ENCODE measurements around the gene ZFHX3. TPM values are rescaled to one million over a fixed set of nuclear protein-coding genes. Genes with fewer than 3 reads are reported as not detected.

ZFHX3 gene
- total and polyA plus RNA-seq, 2 donors (not counting 1 experiment from before 2014, with no cell fraction given) = 0.54 to 6.6 TPM

GRCh38 chr16:72898216-72898825, 149.6 kb downstream of the ZFHX3 start:
- Mint-ChIP-seq H3K4me3 (no peak overlapping the region), H3K9me3 (ENCODE audit: insufficient read depth) (no peaks in the 10 kb centered on the region), H3K27ac (no peak overlapping the region), H3K4me1 (no peaks in the 10 kb centered on the region), H3K27me3 (no peaks in the 10 kb centered on the region)
- Histone ChIP-seq H3K4me2 (replicated peaks; ENCODE audit: low read depth, low read length, poor library complexity, severe bottlenecking) (no peak overlapping the region), H3K4me3 (ENCODE audit: control extremely low read depth in 1 of 5, extremely low read depth in 1 of 5, insufficient read depth in 1 of 5, low read depth in 2 of 5, low read length in 4 of 5) (no peak overlapping the region), H3K36me3 (replicated peaks in 1 of 2; ENCODE audit: control extremely low read depth in 1 of 2, control insufficient read depth in 1 of 2, extremely low read depth in 1 of 2, insufficient read depth in 2 of 2, low read length in 1 of 2) (no peaks in the 10 kb centered on the region), H3K9me3 (ENCODE audit: control extremely low read depth in 1 of 3, control insufficient read depth in 2 of 3, insufficient read depth in 1 of 3, low read length in 2 of 3) (no peaks in the 10 kb centered on the region), H3K27ac (ENCODE audit: low read length in 2 of 2) (no peak overlapping the region), H3K27me3 (replicated peaks in 1 of 4; ENCODE audit: control extremely low read depth in 1 of 4, control insufficient read depth in 3 of 4, insufficient read depth in 4 of 4, low read length in 3 of 4) (no peaks in the 10 kb centered on the region), H4K20me1 (ENCODE audit: control insufficient read depth, insufficient read depth, low read length, poor library complexity, severe bottlenecking) (no peaks in the 10 kb centered on the region), H3K4me1 (ENCODE audit: control insufficient read depth in 2 of 2, insufficient read depth in 2 of 2, low read length in 2 of 2) (no peaks in the 10 kb centered on the region), H3K79me2 (ENCODE audit: control insufficient read depth, insufficient read depth, low read length) (no peaks in the 10 kb centered on the region), H3K9ac (ENCODE audit: low read length) (no peak overlapping the region), H2AFZ (ENCODE audit: insufficient read depth, low read depth, low read length, poor library complexity, severe bottlenecking) (no peak overlapping the region)
- TF ChIP-seq CTCF (IDR thresholded peaks at IDR 0.05) (no peak), EZH2 (IDR thresholded peaks at IDR 0.05; ENCODE audit: borderline replicate concordance, insufficient read depth, low read depth, low read length, poor library complexity, severe bottlenecking) (no peak)
- ChIA-PET CTCF (interaction anchor here (0.7 kb wide), 1 partner anchor 114 kb away, joined by 3 read pairs; no protein-coding TSS in a partner anchor), POLR2A (no interaction called here)
- intact Hi-C loops (cut with micrococcal nuclease) = no loop called here
- no peak for DNase-seq
- 100% methylated on average over 2 of the region's 8 CpGs for WGBS (ENCODE audit: insufficient coverage)
- ATAC-seq (ENCODE audit: low read depth) = no peak

GRCh38 chr16:72897707-72898106, 150.2 kb downstream of the ZFHX3 start:
- H3K27me3 ChIP-seq (replicated peaks in 1 of 4; ENCODE audit: control extremely low read depth in 1 of 4, control insufficient read depth in 3 of 4, insufficient read depth in 4 of 4, low read length in 3 of 4) = no peaks in the 10 kb centered on the region
- ATAC-seq (ENCODE audit: low read depth) (no peak), DNase-seq (no peak)
- Mint-ChIP-seq H3K9me3 (ENCODE audit: insufficient read depth) (no peaks in the 10 kb centered on the region), H3K4me1 (no peaks in the 10 kb centered on the region), H3K27ac (no peak overlapping the region), H3K27me3 (no peaks in the 10 kb centered on the region), H3K4me3 (no peak overlapping the region)
- H3K36me3 ChIP-seq (replicated peaks in 1 of 2; ENCODE audit: control extremely low read depth in 1 of 2, control insufficient read depth in 1 of 2, extremely low read depth in 1 of 2, insufficient read depth in 2 of 2, low read length in 1 of 2) = no peaks in the 10 kb centered on the region
- CTCF ChIA-PET = no interaction called here
- intact Hi-C loops (cut with micrococcal nuclease) = no loop called here
- no peaks in the 10 kb centered on the region for H3K9me3 ChIP-seq (ENCODE audit: control extremely low read depth in 1 of 3, control insufficient read depth in 2 of 3, insufficient read depth in 1 of 3, low read length in 2 of 3)
- POLR2A ChIA-PET = no interaction called here
- TF ChIP-seq EZH2 (IDR thresholded peaks at IDR 0.05; ENCODE audit: borderline replicate concordance, insufficient read depth, low read depth, low read length, poor library complexity, severe bottlenecking) (no peak), CTCF (IDR thresholded peaks at IDR 0.05) (no peak)
- no peaks in the 10 kb centered on the region for H3K79me2 ChIP-seq (ENCODE audit: control insufficient read depth, insufficient read depth, low read length)
- no peak overlapping the region for H3K9ac ChIP-seq (ENCODE audit: low read length)
- H2AFZ ChIP-seq (ENCODE audit: insufficient read depth, low read depth, low read length, poor library complexity, severe bottlenecking) = no peak overlapping the region
- no peak overlapping the region for H3K4me3 ChIP-seq (ENCODE audit: control extremely low read depth in 1 of 5, extremely low read depth in 1 of 5, insufficient read depth in 1 of 5, low read depth in 2 of 5, low read length in 4 of 5)
- H4K20me1 ChIP-seq (ENCODE audit: control insufficient read depth, insufficient read depth, low read length, poor library complexity, severe bottlenecking) = no peaks in the 10 kb centered on the region
- H3K4me1 ChIP-seq (ENCODE audit: control insufficient read depth in 2 of 2, insufficient read depth in 2 of 2, low read length in 2 of 2) = no peaks in the 10 kb centered on the region
- WGBS (ENCODE audit: insufficient coverage) = 100% methylated on average over 3 of the region's 6 CpGs
- H3K27ac ChIP-seq (ENCODE audit: low read length in 2 of 2) = no peak overlapping the region
- H3K4me2 ChIP-seq (replicated peaks; ENCODE audit: low read depth, low read length, poor library complexity, severe bottlenecking) = no peak overlapping the region

All from B cell (primary cell).